Effector CD8-positive, alpha-beta T cell (primary cell): ENCODE data around the gene DACH2.

Experiments used
- DNase-seq: peaks from one replicate; lab custom pipeline; 2025; lab: John Stamatoyannopoulos, UW

Gene DACH2

GRCh38 chrX:86322913-86323312 is 174.7 kb downstream of the DACH2 start:
- no peak for DNase-seq

- no peak for DNase-seq
Measured at GRCh38 chrX:86329174-86329573, 180.9 kb downstream of the DACH2 start.

- no peak for DNase-seq
Measured at GRCh38 chrX:86348669-86349068, 200.4 kb downstream of the DACH2 start.

- no peak for DNase-seq
Measured at GRCh38 chrX:86349115-86349514, 200.9 kb downstream of the DACH2 start.

- DNase-seq, result no peak
Measured at GRCh38 chrX:86369847-86370630, 221.8 kb downstream of the DACH2 start.

- no peak for DNase-seq
Measured at GRCh38 chrX:86370927-86371326, 222.7 kb downstream of the DACH2 start.

DNA sequence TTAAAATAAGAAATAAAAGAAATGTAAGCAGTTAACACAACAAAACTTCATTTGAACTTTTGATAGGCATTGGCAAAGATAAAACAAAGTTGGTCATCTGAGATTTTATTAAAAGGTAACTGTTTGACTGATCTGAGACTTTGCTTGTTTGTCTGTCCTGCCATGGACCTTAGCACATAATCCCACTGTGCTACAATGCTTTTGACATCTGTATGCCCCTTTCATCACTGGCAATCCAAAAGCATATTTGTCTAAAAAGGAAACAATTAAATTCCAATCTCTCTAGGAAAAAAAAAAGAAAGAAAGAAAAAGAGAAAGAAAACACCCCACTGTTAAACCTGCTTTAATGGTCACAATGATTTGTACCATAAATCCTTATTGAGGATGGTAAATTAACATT is 231.0 kb downstream of the DACH2 start:
- DNase-seq, result no peak

- no peak for DNase-seq
Measured at GRCh38 chrX:86383681-86384540, 235.7 kb downstream of the DACH2 start.

GRCh38 chrX:86407371-86407770 is 259.1 kb downstream of the DACH2 start:
- DNase-seq, result no peak

DNA sequence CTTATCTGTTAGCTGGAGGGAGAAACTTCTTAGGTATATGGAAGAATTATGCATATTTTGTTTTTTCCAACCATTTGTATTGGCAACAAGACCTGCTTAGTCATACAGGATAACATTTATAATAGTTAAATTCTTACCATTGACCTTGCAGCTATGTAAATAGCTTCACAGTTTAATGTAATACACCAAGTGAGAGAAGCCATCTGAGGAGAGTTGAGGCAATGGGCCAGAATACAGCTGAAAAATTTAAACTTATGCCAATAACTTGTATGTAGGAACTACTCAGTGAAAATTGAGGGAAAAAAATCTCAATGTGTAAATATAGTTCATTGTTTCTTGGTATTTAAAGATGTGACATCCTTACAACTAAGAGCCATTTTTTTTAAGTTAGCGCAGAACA is 273.5 kb downstream of the DACH2 start:
- no peak for DNase-seq

- DNase-seq, result no peak
Measured at GRCh38 chrX:86436116-86436515, 287.9 kb downstream of the DACH2 start.

DNA sequence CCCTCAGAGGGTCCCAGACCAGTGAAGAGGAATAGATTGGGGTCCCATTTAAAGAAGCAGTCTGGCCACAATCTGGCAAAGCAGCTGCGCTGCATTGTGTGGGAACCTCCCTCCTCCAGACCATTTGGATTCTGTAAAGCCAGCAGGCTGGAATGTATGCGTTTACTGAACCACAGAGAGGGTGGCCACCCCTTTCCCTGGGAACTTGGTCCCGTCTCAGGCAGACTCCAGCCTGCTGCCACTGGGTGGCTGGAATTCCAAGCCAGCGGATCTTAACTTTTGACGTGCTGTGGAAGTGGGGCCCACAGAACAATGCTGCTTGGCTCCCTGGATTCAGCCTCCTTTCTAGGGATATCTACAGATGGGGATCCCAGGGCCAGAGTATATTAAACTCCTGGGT is 307.2 kb downstream of the DACH2 start:
- no peak for DNase-seq

DNA sequence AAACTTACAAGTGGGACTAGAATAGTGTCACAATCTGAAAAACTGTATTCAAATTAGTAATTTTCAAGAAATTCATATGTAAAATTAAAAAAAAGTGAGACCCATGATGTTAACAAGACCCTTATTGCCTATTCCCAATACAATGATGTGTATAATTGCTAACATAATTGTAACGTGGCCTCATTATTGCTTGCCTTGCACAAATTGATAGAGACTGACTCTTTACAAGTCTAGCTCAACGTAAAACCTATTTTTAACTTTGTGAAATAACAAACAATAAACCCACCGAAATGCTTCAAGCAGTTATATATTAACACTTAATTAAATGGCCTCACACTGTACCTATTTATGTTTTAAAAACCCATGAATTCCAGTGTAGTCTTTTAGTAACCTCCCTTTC is 312.5 kb downstream of the DACH2 start:
- DNase-seq, result no peak

GRCh38 chrX:86504297-86504696 is 356.0 kb downstream of the DACH2 start:
- no peak for DNase-seq

DNA sequence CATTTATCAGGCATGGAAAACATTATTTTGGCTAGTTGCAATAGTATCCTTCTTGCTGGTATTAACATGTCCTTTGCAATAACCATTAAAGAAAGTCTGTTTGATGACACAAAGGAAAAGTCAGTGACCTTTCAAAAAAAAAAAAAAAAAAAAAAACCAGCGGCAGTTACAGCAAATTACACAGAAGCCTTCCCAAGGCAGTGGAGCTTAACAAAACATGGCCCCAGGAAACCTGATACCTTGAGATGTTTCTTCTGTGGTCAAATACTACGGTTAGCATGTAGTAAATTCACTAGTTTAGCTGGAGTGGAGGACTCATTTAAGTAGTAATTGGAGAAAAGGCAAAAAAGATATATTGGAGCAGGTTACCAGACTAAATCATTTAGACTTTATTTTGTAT is 359.1 kb downstream of the DACH2 start:
- DNase-seq, result no peak

- DNase-seq, result no peak
Measured at GRCh38 chrX:86579777-86580176, 431.5 kb downstream of the DACH2 start.

GRCh38 chrX:86604607-86605006 is 456.4 kb downstream of the DACH2 start:
- DNase-seq, result no peak

DNA sequence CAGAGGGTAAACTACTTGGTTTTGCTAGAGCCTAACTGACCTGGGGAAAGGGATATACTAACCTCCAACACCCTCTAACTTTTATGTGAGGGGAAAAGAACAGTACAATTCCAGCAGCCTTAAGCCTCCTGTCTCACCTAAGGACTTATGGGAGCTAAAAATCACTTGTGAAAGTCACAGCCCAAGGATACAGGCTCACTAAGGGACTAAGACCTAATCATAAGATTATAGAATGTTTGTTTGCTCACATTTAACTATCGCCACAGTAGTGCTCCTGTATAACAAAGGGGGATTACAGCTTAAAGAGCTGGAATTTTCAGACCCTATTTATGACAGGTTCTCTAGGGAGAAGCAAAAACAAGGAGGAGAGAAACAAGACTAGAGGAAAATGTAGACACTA is 548.7 kb downstream of the DACH2 start:
- no peak for DNase-seq

- no peak for DNase-seq
Measured at GRCh38 chrX:86711531-86712180, 563.4 kb downstream of the DACH2 start.

- DNase-seq, result no peak
Measured at GRCh38 chrX:86714441-86714840, 566.2 kb downstream of the DACH2 start.

- no peak for DNase-seq
Measured at GRCh38 chrX:86724277-86724676, 576.0 kb downstream of the DACH2 start.

GRCh38 chrX:86747091-86747490 is 598.8 kb downstream of the DACH2 start:
- no peak for DNase-seq

DNA sequence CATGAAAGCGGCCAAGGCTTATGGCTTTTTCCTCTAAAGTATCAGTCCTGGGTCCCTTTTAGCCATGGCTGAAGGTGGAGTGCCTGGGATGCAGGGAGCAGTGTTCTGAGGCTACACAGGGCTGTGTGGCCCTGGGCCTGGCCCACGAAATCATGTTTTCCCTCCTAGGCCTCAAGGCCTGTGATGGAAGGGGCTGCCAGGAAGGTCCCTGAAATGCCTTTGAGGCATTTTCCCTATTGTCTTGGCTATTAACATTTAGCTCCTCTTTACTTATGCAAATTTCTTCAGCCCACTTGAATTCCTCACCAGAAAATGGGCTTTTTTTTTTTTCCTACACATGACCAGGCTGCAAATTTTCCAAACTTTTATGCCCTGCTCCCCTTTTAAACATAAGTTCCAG is 657.0 kb downstream of the DACH2 start:
- DNase-seq, result no peak
